Panc1 (cell line): ENCODE measurements around the gene RANBP1.

Source experiments
- CTCF ChIP-seq: fragments of 450-650 bp; IDR thresholded peaks from 2 replicates; pipeline ENCODE4 v1.5.1; 2017; ENCODE audit warnings: mild to moderate bottlenecking
- POLR2AphosphoS5 ChIP-seq: IDR thresholded peaks from 2 replicates; pipeline ENCODE4 v1.6.1; 2012; ENCODE audit warnings: mild to moderate bottlenecking, low read depth, low read length, moderate library complexity
- TCF7L2 ChIP-seq: IDR thresholded peaks from 2 replicates; pipeline ENCODE4 v1.6.1; 2011; ENCODE audit warnings: mild to moderate bottlenecking, low read depth, low read length, inconsistent platforms

GRCh38 chr22:20130731-20131596 lies 15.1 kb downstream of the RANBP1 start:
- TF ChIP-seq POLR2AphosphoS5 (no peak), CTCF (no peak), TCF7L2 (no peak)
